ENCODE results near the gene GNAQ. TPM values are rescaled to one million over a fixed set of nuclear protein-coding genes. Genes with fewer than 3 reads are reported as not detected.

GNAQ gene
- total and polyA plus RNA-seq, 4 donors = 24.6 to 86.2 (median 51.4) TPM

DNA sequence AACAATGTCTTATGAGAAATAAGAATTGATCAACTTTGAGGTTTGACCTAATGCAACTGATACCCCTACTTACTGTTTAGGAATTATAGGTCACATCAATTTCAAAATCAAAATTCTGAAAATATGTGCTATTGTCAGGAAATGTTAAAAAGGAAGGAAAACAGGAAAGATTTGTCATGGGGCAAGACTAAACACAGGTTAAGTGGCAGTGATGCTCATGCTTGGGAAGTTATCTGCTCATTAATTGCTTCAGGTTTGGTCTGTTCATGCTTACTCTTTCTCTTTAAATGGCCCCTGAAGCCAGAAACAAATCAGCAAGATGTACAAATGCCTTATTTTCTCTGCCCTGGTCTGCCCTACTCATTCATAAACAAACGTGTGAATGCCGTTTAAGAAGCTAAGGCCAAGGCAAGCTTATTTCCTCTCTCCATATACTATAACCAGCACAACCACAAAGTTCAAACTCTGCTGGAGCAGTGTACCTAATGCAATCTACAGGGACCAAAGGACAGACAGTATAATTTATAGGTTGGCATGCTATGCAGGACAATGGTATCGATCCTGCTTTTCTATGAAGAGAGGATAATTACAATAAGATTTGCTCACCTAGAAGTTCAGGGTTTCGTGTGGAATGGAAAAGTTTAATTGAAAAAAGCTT lies 177.2 kb downstream of the GNAQ start:
- Histone ChIP-seq H3K4me1 (ENCODE audit: control insufficient read depth in 5 of 5, insufficient read depth in 5 of 5, low read length in 5 of 5) (peaks cover 3 to 15% (median 4%) of the 10 kb centered on the region in 5 donors), H3K9me3 (ENCODE audit: control insufficient read depth in 4 of 4, insufficient read depth in 3 of 4, low read length in 3 of 4) (no peaks in the 10 kb centered on the region), H3K27me3 (ENCODE audit: control insufficient read depth in 3 of 3, insufficient read depth in 3 of 3, low read length in 2 of 3) (no peaks in the 10 kb centered on the region), H3K4me3 (no peak overlapping the region), H3K9ac (ENCODE audit: insufficient read depth in 1 of 2, low read length in 2 of 2) (no peak overlapping the region), H3K36me3 (ENCODE audit: control insufficient read depth in 4 of 4, insufficient read depth in 4 of 4, low read length in 4 of 4) (peaks cover 0 to 4% (median 2%) of the 10 kb centered on the region in 4 donors), H3K27ac (ENCODE audit: low read depth in 1 of 2, low read length in 1 of 2) (no peak overlapping the region)
- WGBS, 2 donors = 45 to 62% methylated on average over 4 of the region's 4 CpGs
- ATAC-seq (ENCODE audit: insufficient read depth, low FRiP score) (no peak), DNase-seq (no peak)
- TF ChIP-seq, protein P1, sequence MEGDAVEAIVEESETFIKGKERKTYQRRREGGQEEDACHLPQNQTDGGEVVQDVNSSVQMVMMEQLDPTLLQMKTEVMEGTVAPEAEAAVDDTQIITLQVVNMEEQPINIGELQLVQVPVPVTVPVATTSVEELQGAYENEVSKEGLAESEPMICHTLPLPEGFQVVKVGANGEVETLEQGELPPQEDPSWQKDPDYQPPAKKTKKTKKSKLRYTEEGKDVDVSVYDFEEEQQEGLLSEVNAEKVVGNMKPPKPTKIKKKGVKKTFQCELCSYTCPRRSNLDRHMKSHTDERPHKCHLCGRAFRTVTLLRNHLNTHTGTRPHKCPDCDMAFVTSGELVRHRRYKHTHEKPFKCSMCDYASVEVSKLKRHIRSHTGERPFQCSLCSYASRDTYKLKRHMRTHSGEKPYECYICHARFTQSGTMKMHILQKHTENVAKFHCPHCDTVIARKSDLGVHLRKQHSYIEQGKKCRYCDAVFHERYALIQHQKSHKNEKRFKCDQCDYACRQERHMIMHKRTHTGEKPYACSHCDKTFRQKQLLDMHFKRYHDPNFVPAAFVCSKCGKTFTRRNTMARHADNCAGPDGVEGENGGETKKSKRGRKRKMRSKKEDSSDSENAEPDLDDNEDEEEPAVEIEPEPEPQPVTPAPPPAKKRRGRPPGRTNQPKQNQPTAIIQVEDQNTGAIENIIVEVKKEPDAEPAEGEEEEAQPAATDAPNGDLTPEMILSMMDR (IDR thresholded peaks at IDR 0.05; ENCODE audit: control extremely low read depth, extremely low read depth) = no peak

DNA sequence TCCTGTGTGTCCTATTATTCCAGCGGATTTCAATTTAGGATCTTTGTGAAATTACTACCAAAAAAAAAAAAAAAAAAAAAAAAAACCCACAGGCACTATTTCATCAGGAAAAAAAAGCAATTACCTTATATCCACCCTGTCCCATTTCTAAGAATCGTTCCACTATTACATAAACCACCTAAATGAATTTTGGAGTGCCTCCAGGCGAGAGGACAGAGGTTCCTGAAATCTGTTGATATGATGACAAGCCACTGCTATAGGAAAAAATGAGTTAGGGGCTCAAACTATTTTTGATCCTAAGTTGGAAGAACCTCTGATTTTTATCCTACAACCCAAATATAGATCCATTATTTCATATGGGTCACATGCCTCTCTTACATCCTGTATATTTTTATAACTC lies 177.9 kb downstream of the GNAQ start:
- no peaks in the 10 kb centered on the region for H3K27me3 ChIP-seq (ENCODE audit: control insufficient read depth in 3 of 3, insufficient read depth in 3 of 3, low read length in 2 of 3)
- 58 to 74% methylated on average over 3 of the region's 3 CpGs for WGBS, 2 donors
- H3K9ac ChIP-seq (ENCODE audit: insufficient read depth in 1 of 2, low read length in 2 of 2) = no peak overlapping the region
- H3K4me1 ChIP-seq (ENCODE audit: control insufficient read depth in 5 of 5, insufficient read depth in 5 of 5, low read length in 5 of 5) = peaks cover 3 to 17% (median 7%) of the 10 kb centered on the region in 5 donors
- TF ChIP-seq, protein P1 (IDR thresholded peaks at IDR 0.05; ENCODE audit: control extremely low read depth, extremely low read depth) = no peak
- H3K4me3 ChIP-seq = no peak overlapping the region
- no peak overlapping the region for H3K27ac ChIP-seq (ENCODE audit: low read depth in 1 of 2, low read length in 1 of 2)
- H3K9me3 ChIP-seq (ENCODE audit: control insufficient read depth in 4 of 4, insufficient read depth in 3 of 4, low read length in 3 of 4) = no peaks in the 10 kb centered on the region
- ATAC-seq (ENCODE audit: insufficient read depth, low FRiP score) = no peak
- peaks cover 0 to 4% (median 2%) of the 10 kb centered on the region in 4 donors for H3K36me3 ChIP-seq (ENCODE audit: control insufficient read depth in 4 of 4, insufficient read depth in 4 of 4, low read length in 4 of 4)
- DNase-seq = no peak

- TF ChIP-seq, protein P1 (IDR thresholded peaks at IDR 0.05; ENCODE audit: control extremely low read depth, extremely low read depth) = no peak
- H3K4me3 ChIP-seq = no peak overlapping the region
- no peaks in the 10 kb centered on the region for H3K36me3 ChIP-seq (ENCODE audit: control insufficient read depth in 4 of 4, insufficient read depth in 4 of 4, low read length in 4 of 4)
- WGBS, 2 donors = 22 to 37% methylated on average over 3 of the region's 3 CpGs
- no peaks in the 10 kb centered on the region for H3K9me3 ChIP-seq (ENCODE audit: control insufficient read depth in 4 of 4, insufficient read depth in 3 of 4, low read length in 3 of 4)
- H3K9ac ChIP-seq (ENCODE audit: insufficient read depth in 1 of 2, low read length in 2 of 2) = no peak overlapping the region
- DNase-seq = peak in 2 of 3 donors; percentile 45 to 69
- no peaks in the 10 kb centered on the region for H3K27me3 ChIP-seq (ENCODE audit: control insufficient read depth in 3 of 3, insufficient read depth in 3 of 3, low read length in 2 of 3)
- peaks cover 14 to 33% (median 18%) of the 10 kb centered on the region in 5 donors for H3K4me1 ChIP-seq (ENCODE audit: control insufficient read depth in 5 of 5, insufficient read depth in 5 of 5, low read length in 5 of 5)
- peak; percentile 38 for ATAC-seq (ENCODE audit: insufficient read depth, low FRiP score)
- peak overlapping the region in 1 of 2 donors; percentile 33 for H3K27ac ChIP-seq (ENCODE audit: low read depth in 1 of 2, low read length in 1 of 2)
Observed at GRCh38 chr9:77851882-77852595, 179.6 kb downstream of the GNAQ start.
